Measurements from ENCODE around the gene KRTAP10-4. TPM values are rescaled to one million over a fixed set of nuclear protein-coding genes. Genes with fewer than 3 reads are reported as not detected.

Gene KRTAP10-4
- total RNA-seq, 1 donor, result not detected

GRCh38 chr21:44564099-44564498, 9.4 kb upstream of the KRTAP10-4 start:
- no peak for TF ChIP-seq CTCF (IDR thresholded peaks at IDR 0.05; ENCODE audit: insufficient read depth, low read depth, low read length)
- no peak for DNase-seq (ENCODE audit: low read depth)
- H3K4me3 ChIP-seq (ENCODE audit: low read depth, low read length), result no peak overlapping the region

GRCh38 chr21:44564886-44565598, 8.5 kb upstream of the KRTAP10-4 start:
- no peak for TF ChIP-seq CTCF (IDR thresholded peaks at IDR 0.05; ENCODE audit: insufficient read depth, low read depth, low read length)
- H3K4me3 ChIP-seq (ENCODE audit: low read depth, low read length), result no peak overlapping the region
- DNase-seq (ENCODE audit: low read depth), result no peak

GRCh38 chr21:44566403-44566802, 7.1 kb upstream of the KRTAP10-4 start:
- no peak for TF ChIP-seq CTCF (IDR thresholded peaks at IDR 0.05; ENCODE audit: insufficient read depth, low read depth, low read length)
- H3K4me3 ChIP-seq (ENCODE audit: low read depth, low read length), result no peak overlapping the region
- no peak for DNase-seq (ENCODE audit: low read depth)

- TF ChIP-seq CTCF (IDR thresholded peaks at IDR 0.05; ENCODE audit: insufficient read depth, low read depth, low read length), result no peak
- no peak overlapping the region for H3K4me3 ChIP-seq (ENCODE audit: low read depth, low read length)
- no peak for DNase-seq (ENCODE audit: low read depth)
Measured at GRCh38 chr21:44567481-44568171, 5.9 kb upstream of the KRTAP10-4 start.

GRCh38 chr21:44568261-44568660, 5.3 kb upstream of the KRTAP10-4 start:
- no peak for TF ChIP-seq CTCF (IDR thresholded peaks at IDR 0.05; ENCODE audit: insufficient read depth, low read depth, low read length)
- DNase-seq (ENCODE audit: low read depth), result no peak
- H3K4me3 ChIP-seq (ENCODE audit: low read depth, low read length), result no peak overlapping the region

- no peak overlapping the region for H3K4me3 ChIP-seq (ENCODE audit: low read depth, low read length)
- no peak for DNase-seq (ENCODE audit: low read depth)
- TF ChIP-seq CTCF (IDR thresholded peaks at IDR 0.05; ENCODE audit: insufficient read depth, low read depth, low read length), result no peak
Measured at GRCh38 chr21:44568667-44569556, 4.6 kb upstream of the KRTAP10-4 start.
